K562 (cell line): ENCODE results near the gene CCDC187. TPM values are rescaled to one million over a fixed set of nuclear protein-coding genes. Genes with fewer than 3 reads are reported as not detected.

Experiments used
- ARID4B ChIP-seq: sonication (generic); formaldehyde crosslinking; IDR thresholded peaks from 2 replicates; pipeline ENCODE4 v1.8.0; 2022; ENCODE audit warnings: mild to moderate bottlenecking, missing genetic modification reagents
- CEBPB ChIP-seq: fragments of 450-650 bp; IDR thresholded peaks from 2 replicates; pipeline ENCODE4 v1.6.1; 2016; ENCODE audit warnings: missing genetic modification characterization, missing compliant biosample characterization
- CREB5 ChIP-seq: fragments of 250-450 bp; sonication (Bioruptor Pico); IDR thresholded peaks from 2 replicates; pipeline ENCODE4 v1.5.0; 2020; ENCODE audit warnings: mild to moderate bottlenecking
- E2F6 ChIP-seq, 2 experiments: IDR thresholded peaks; 2 replicates each; pipeline ENCODE4 v1.6.1; 2011; ENCODE audit warnings: borderline replicate concordance in 1 of 2, control low read depth in 1 of 2, low read depth in 1 of 2, low read length in 1 of 2, mild to moderate bottlenecking in 1 of 2, mixed read lengths in 1 of 2, moderate library complexity in 1 of 2; ENCODE audit not compliant: insufficient read depth in 1 of 2, insufficient read length in 1 of 2, poor library complexity in 1 of 2, severe bottlenecking in 1 of 2; ENCODE audit errors: extremely low read depth in 1 of 2
- JUN ChIP-seq, 2 experiments: sonication (generic) in 1 of 2; formaldehyde crosslinking in 1 of 2; IDR thresholded peaks; 2 replicates each; pipeline versions ENCODE4 v1.6.1 to v1.8.0; 2012 to 2022; ENCODE audit warnings: borderline replicate concordance in 2 of 2, mild to moderate bottlenecking in 2 of 2, improper control_type of control experiment in 1 of 2, low read depth in 1 of 2, low read length in 1 of 2, missing genetic modification reagents in 1 of 2
- JUND ChIP-seq, 2 experiments: IDR thresholded peaks; 2 replicates in 1 of 2; 3 replicates in 1 of 2; pipeline ENCODE4 v1.6.1; 2011; ENCODE audit warnings: borderline replicate concordance in 2 of 2, low read depth in 2 of 2, low read length in 2 of 2, improper control_type of control experiment in 1 of 2, missing biosample characterization in 1 of 2, missing genetic modification characterization in 1 of 2, missing genetic modification reagents in 1 of 2
- KDM5B ChIP-seq: fragments of 200-600 bp; sonication (generic); IDR thresholded peaks from 2 replicates; pipeline ENCODE4 v1.6.1; 2012; ENCODE audit warnings: low read depth, mild to moderate bottlenecking, moderate library complexity, low read length, control low read depth, inconsistent platforms; ENCODE audit not compliant: insufficient replicate concordance
- MAX ChIP-seq: sonication (generic); formaldehyde crosslinking; IDR thresholded peaks from 2 replicates; pipeline ENCODE4 v1.9.0; 2022; ENCODE audit warnings: mild to moderate bottlenecking, missing genetic modification reagents
- SP2 ChIP-seq: IDR thresholded peaks from 2 replicates; pipeline ENCODE4 v1.6.1; 2011; ENCODE audit warnings: mild to moderate bottlenecking, low read depth, low read length, moderate library complexity; ENCODE audit not compliant: poor library complexity, severe bottlenecking; ENCODE audit errors: extremely low read depth
- SREBF2 ChIP-seq: sonication (generic); formaldehyde crosslinking; IDR thresholded peaks from 2 replicates; pipeline ENCODE4 v1.4.0; 2020; ENCODE audit warnings: mild to moderate bottlenecking, missing genetic modification reagents
- TAF1 ChIP-seq: IDR thresholded peaks from 2 replicates; pipeline ENCODE4 v1.6.1; 2011; ENCODE audit warnings: mild to moderate bottlenecking, low read length, moderate library complexity; ENCODE audit not compliant: insufficient read depth, control insufficient read depth, severe bottlenecking; ENCODE audit errors: extremely low read depth
- ZBTB12 ChIP-seq: fragments of 250-450 bp; sonication (Bioruptor Pico); IDR thresholded peaks from 2 replicates; pipeline ENCODE4 v1.4.0; 2020
- ZC3H4 ChIP-seq: sonication (generic); formaldehyde crosslinking; IDR thresholded peaks from 2 replicates; pipeline ENCODE4 v1.9.0; 2021; ENCODE audit warnings: missing genetic modification reagents, borderline replicate concordance
- ZNF444 ChIP-seq: fragments of 250-450 bp; sonication (Bioruptor Pico); IDR thresholded peaks from 2 replicates; pipeline ENCODE4 v1.4.0; 2020; ENCODE audit warnings: mild to moderate bottlenecking, moderate library complexity
- polyA plus RNA-seq, 8 experiments: library from polyadenylated mRNA; depleted of rRNA in 4 of 8; stranded (reverse) in 5 of 8; unstranded in 3 of 8; fragments of >200 nt; fragmentation: Nextera tagmentation in 2 of 8; fragmentation: Illumina TruSeq in 1 of 8; extraction: Ambion mirVana in 2 of 8; extraction: Trizol in 1 of 8; gene quantifications; 2 replicates each; pipeline versions ENCODE4 v1.2.1 to v1.2.3, GENCODE V29; 2011 to 2014; ENCODE audit warnings: inconsistent platforms in 1 of 8, missing spikeins in 1 of 8
- total RNA-seq, 7 experiments: library from RNA; depleted of rRNA in 6 of 7; stranded (reverse); fragments of >200 nt in 6 of 7; fragmentation: Illumina TruSeq in 2 of 7; extraction: Trizol in 2 of 7; gene quantifications; 2 replicates each; pipeline versions ENCODE4 v1.2.1 to v1.2.3, GENCODE V29; 2011 to 2021; ENCODE audit warnings: low replicate concordance in 1 of 7

The CCDC187 gene
- total and polyA plus RNA-seq, 9 of the 15 experiments (the other 6 are each of a cell fraction or from before 2014, with no cell fraction given): not detected

- peak in 1 of 2 experiments; percentile 79 for TF ChIP-seq E2F6 (IDR thresholded peaks at IDR 0.05; ENCODE audit: borderline replicate concordance in 1 of 2, extremely low read depth in 1 of 2, insufficient read depth in 1 of 2, insufficient read length in 1 of 2, low read depth in 1 of 2, low read length in 1 of 2, poor library complexity in 1 of 2, severe bottlenecking in 1 of 2)
- no peak for TF ChIP-seq CREB5
- peak; percentile 33; the same call in 1 of the 2 replicates for TF ChIP-seq JUN (IDR thresholded peaks at IDR 0.05; ENCODE audit: borderline replicate concordance, low read depth, low read length)
- no peak for TF ChIP-seq JUN (CRISPR knock-in tag; IDR thresholded peaks at IDR 0.05; ENCODE audit: borderline replicate concordance)
- no peak for TF ChIP-seq SREBF2 (CRISPR knock-in tag)
- peak; percentile 37; the same call in 1 of the 2 replicates for TF ChIP-seq ZBTB12 (CRISPR knock-in tag)
- peak; percentile 61 for TF ChIP-seq JUND (IDR thresholded peaks at IDR 0.05; ENCODE audit: borderline replicate concordance, low read depth, low read length)
- TF ChIP-seq JUND (tag; IDR thresholded peaks at IDR 0.05; ENCODE audit: borderline replicate concordance, low read depth, low read length): no peak
- peak; percentile 5 for TF ChIP-seq KDM5B
- no peak for TF ChIP-seq SP2
- peak; percentile 9; the same call in 1 of the 2 replicates for TF ChIP-seq MAX (CRISPR knock-in tag)
- no peak for TF ChIP-seq ZNF444 (CRISPR knock-in tag)
- TF ChIP-seq ZC3H4 (CRISPR knock-in tag): no peak
- no peak for TF ChIP-seq CEBPB
- peak; percentile 20 for TF ChIP-seq TAF1
- peak; percentile 49; the same call in 1 of the 2 replicates for TF ChIP-seq ARID4B
Observed at GRCh38 chr9:136327304-136327974, 23.5 kb upstream of the CCDC187 start, which contains the start of gene GPSM1 (continued).
